ENCODE data around the gene MCU.
A peak's percentile ranks its signal among the peaks of the same experiment; 100 is the strongest.

MCU gene

GRCh38 chr10:72809006-72809405 is 117.1 kb downstream of the MCU start:
- no peak for DNase-seq

DNA sequence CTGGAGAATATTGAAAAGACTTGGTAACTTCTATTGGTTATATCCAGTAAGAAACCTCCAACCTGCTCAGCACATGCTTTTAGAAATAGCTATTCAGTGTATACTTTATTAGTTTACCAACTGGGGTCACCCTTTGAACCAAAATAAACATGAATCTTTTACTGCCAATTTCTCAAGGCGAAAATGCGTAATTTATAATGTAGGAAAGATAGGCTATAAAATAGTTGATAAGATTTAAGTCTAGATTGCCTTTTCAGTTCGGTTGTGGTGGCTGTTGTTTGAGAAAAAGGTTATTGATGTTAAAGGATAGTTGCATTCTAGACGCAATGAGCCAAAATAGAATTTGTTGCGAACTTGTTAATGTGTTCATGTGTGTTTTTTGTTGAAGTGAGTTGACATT is 119.0 kb downstream of the MCU start:
- DNase-seq = no peak

DNA sequence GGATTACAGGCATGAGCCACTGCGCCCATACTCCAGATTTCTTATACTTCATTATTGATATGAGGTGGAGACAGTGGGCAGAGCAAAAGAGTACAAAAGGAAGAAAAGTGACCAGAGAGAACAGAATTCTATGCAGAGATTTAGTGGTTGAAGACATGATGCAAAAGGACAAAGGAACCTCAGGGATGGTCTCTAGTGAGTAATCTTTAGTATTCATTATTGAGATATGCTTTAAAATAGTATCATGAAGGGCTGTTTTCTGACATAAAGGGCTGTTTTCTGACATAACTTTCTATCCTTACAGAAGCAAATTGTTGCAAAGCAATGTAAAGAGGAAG is 120.4 kb downstream of the MCU start:
- DNase-seq = no peak

- peak; percentile 15 for DNase-seq
Measured at GRCh38 chr10:72812753-72813430, 120.9 kb downstream of the MCU start.

DNA sequence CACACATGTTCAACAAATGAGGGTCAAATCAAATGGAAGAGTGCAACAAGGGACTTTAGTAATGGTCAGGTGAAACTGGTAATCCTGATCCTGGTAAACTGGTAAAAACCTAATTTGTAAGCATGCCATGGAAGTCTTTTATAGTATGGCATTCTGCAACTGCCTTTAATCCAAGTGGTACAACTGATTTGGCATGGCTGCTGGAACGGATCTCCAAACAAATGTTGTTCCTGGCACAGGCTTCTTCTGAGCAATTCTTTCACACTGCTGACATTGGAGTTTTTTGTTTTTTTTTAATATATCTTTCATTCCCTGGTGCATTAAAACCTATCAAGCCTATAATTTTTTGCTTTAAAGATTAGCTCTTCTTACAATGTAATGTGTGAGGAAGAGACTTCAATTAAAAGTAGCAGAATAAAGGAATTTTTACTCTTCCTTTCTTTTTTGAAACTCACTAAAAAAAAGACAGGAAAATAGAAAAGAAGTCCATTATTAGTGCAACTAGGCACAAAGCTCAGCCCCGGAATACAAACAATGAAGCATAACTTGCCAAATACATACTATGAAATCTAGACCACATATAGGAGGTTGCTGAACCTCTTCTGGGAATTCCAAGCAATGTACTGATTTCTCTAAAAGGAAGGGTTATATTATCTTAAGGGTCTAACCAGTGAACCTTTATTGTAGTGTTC is 122.3 kb downstream of the MCU start:
- no peak for DNase-seq

GRCh38 chr10:72816565-72816964 is 124.6 kb downstream of the MCU start:
- no peak for DNase-seq

DNA sequence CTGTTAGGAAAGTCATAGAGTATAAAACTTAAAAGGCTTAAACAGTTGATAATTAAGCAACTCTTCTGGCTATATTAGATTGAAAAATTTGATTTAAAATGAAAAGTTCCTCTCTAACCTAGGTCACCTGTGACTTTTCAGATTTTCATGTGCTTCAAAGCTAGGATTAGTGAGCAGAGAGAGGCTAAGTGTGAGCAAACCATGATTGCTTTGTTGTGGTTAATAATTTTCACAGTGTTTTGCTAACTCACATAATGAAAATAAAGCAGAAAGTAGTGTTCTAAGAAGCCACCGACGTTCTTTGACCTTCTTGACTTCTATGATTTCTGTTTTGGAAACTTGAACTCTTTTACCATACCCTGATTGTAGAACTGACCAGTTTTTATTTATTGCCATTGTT is 126.1 kb downstream of the MCU start:
- no peak for DNase-seq

DNA sequence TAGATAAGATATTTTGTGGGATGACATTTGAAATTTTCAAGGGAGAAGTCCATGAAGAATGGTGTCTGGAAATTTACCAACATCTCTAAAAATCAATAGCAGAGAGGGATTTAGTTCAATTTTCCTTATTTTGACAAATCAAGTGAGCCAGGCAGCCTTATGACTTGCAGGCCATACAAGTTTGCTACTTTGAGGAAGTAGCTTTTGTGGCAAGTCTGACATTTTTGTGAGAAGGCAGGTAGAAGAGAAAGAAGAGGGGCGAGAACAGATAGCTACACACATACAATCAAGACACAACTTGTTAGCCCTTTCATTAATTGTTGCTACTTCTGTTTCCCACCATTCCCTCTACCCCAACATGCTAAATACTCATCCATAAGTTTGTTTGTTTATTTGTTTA is 127.1 kb downstream of the MCU start:
- DNase-seq = no peak

DNA sequence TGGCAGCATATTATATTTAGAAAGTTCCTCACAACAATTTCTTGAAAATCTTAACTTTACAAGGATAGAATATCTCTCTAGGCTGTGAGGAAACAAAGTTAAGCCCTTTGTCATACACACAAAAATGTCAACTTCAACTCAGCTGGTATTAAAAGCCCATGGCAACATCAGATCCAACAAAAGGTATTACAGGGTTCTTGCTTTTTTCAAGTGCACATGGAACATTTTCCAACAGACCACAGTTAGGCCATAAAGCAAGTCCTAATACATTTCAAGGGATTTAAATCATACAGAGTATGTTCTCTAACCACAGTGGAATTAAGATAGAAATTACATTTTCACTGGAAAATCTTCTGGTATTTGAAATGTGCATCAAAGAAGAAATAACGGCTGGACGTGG is 129.7 kb downstream of the MCU start:
- no peak for DNase-seq

DNA sequence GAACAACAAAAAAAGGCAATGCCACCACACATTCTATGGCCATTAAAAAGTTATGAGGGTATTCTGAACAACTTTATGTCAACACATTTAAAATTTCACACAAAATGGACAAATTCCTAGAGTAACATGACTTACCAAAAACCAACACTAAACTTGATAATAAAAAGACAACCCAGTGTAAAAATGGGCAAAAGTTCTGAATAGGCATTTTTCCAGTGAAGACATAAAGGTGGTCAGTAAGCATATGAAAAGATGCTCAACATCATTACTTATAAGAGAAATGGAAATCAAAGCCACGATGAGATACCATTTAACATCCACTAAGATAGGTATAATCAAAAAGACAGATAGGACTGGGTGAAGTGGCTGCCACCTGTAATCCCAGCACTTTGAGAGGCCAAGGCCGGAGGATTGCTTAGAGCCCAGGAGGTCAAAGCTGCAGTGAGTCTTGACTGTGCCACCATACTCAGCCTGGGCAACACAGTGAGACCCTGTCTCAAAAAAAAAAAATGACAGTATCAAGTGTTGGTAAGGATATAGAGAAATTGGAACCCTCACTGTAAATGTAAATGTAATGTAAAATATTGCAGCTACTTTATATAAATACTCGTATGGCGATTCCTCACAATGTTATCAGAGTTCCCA is 130.5 kb downstream of the MCU start:
- DNase-seq = no peak

DNA sequence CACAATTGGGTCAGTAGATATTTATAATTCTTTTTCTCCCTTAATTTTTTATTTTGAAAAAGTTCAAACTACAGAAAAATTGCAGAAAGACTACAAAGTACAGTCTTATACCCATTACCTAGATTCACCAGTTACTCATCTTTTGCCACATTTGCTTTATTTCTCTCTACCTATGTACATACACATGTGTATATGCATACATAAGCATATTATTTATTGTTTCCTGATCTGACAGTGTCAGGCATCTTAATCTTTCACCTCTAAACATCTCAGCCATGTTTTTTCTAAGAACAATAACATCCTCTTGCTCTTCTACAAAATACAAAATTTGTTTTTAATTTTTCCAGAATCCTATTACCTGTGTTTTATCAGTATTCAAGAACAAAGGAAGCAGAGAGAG is 133.2 kb downstream of the MCU start:
- no peak for DNase-seq

DNA sequence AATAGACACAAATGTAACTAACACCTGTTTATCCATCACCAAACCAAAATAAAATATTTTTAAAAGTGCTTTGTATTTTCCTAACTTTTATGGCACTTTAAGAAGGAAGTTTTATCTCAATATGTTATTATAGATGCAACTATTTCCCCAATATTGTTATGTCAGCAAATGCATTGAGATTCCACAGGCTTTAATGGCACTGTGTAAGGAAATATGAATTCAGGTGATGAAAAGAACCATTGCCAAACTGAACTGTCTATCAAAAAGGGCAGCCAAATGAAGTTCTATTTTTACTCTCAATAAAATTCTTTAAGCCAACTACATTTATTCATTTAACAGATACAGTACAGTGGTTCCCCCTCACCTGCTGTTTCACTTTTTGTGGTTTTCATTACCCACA is 134.4 kb downstream of the MCU start:
- no peak for DNase-seq

DNA sequence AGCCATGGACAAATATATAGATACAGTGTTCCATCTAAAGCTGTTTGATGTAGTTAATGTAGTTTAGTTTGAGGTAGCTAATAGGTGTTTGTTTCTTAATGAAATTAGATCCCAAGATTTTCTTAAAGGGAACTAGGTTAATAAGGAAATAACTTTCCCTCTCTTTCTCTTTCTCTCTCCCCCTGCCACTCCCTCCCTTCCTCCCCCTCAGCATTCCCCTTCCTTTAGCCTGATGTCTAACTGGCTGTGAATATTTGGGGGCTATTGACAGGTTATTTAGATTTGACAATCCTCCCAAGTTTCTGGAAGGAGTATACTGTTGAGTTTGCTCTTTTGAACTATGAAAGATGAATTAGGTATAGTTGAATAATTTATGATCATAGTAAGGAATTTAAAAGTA is 136.4 kb downstream of the MCU start:
- DNase-seq = no peak

DNA sequence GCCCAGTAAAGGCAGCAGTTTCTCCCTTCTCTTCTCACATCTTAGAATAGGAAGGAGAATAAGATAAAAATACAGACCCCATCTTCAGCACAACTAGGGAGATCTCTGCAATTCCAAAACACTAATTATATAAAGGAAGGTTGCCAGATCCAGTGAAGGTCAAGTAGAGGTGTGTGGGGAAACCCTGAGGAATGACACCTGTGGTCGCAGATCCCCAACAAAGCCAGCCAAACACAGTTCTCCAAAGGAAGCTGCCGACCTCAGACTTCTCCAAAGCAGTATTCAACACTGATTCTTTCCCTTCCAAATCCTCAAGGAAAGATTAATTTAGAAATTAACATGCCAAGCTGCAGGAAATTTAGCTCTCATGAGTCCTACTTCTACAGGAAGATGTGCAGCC is 138.7 kb downstream of the MCU start:
- no peak for DNase-seq

DNA sequence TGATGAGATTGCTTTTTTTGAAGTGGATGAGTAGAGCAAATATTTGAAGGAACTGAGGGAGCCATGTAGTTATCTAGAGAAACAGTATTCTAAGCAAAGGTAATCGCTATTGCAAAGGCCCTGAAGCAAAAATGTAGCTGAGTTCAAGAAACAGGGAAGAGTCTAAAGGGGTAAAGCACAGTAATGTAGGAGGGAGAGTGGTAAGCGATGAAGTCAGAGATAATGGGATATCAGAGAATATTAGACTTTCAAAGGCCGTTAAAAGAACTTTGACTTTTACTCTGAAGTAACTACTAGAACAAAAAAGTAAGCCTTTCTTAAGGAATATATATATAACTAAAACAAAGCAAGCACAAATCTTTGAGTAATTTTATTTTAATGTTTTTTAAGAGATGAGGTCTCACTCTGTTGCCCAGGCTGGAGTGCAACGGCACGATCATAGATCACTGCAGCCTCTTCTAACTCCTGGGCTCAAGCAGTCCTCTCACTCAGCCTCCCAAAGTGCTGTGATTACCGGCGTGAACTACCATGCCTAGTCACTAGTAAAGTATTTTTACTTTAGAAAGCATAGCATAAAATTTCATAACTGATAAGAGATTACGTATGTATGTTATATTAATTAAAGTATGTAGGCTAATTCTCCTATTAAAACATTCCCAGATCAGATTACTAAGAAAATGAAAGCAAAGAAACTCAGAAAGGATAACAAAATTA is 139.9 kb downstream of the MCU start:
- no peak for DNase-seq

DNA sequence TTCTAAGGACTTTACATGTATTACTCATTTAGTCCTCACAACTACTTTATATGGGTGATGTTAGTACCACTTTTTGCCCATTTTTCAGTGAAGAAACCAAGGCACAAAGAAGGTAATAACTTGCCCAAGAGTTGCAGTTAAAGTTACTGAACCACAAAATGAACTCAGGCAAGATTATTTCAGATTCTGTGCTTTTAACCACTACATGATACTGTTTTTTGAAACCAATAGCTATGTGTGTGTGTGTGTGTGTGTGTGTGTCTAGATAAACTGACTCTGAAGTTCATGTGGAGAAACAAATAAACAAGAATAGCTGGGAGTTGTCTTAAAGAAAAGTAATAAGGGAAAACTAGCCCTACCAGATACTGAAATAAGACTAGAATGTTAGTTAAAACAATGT is 140.8 kb downstream of the MCU start:
- no peak for DNase-seq

GRCh38 chr10:72834183-72834825 is 142.4 kb downstream of the MCU start:
- peak; percentile 76 for DNase-seq

DNA sequence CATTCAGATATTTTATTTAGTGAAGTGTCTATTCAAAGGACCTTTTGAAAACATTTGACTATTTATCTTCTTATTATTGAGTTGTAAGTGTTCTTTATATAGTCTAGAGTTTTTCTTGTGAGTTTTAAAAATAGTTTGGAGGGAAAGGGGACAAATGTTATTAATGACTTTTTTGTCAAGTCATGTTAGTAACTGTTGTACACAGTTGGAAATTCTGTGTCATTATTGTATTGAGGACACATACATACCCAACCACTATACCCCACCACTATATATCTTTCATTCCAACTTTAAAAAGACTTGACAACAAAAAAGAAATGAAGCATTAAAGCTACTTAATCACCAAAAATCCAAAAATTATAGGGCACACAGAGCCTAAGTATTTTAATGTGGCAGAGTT is 148.4 kb downstream of the MCU start:
- DNase-seq = no peak

DNA sequence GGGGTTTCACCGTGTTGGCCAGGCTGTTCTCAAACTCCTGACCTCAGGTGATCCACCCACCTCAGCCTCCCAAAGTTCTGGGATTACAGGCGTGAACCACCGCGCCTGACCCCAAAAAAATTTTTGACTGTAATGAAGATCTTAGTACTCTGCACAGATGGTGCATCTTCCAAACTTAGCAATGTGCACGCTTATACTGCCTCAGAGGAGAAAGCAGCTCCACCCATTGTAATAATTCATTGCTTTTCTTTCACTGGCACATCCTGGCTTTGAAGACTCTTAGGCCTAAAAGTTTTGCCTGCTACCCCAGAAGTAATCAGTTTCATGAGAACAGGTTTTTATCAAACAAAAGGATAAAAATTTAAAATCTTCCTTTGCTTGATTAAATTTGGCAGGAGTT is 149.5 kb downstream of the MCU start:
- DNase-seq = no peak

DNA sequence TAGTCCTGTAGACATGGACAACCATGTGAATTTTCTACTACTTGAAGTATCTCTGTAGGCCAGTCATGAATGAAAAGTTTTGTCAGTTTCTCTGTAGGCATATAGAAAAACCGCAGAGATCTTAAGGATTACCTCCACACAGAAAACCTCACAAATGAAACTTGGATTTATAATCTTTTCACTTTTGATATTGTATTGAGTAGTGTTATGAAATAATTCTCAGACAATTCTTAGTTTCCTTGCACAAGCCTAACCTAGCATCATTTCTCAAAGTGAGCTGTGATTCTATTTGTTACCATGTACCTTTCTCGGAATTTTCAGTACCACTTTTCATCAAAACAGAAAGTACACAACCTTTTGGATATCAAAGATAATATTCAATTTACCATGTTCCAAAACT is 150.2 kb downstream of the MCU start:
- DNase-seq = no peak

GRCh38 chr10:72846238-72846637 is 154.3 kb downstream of the MCU start:
- no peak for DNase-seq

GRCh38 chr10:72847681-72848080 is 155.7 kb downstream of the MCU start:
- DNase-seq = no peak

DNA sequence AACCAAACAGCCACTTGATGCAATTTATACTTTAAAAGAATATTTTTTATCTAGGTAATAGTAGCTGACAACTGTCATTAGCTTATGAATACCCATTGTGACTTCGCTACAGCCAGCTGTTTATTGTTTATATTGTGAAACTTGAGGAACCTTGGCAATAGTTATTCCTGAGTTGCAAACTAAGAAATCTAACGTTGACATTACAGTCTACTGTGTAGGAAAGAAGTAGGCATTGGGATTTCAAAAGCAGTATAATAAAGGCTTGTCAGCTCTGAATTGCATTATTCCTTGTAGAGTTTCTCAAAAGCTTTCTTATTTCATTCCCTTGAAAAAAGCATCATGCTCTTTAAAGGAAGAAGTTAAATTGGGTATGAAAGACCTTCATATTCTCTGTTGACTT is 158.9 kb downstream of the MCU start:
- no peak for DNase-seq
